Putamen (tissue), 1 donor: ENCODE results near the gene ATAD3A.

Experiments used
- DNase-seq: peaks from one replicate; pipeline ENCODE4 v3.0.0-alpha.2; 2016; ENCODE audit warnings: low spot score

Gene ATAD3A

GRCh38 chr1:1583347-1584010, 71.5 kb downstream of the ATAD3A start:
- DNase-seq: no peak
